Type B pancreatic cell (in vitro differentiated cells): ENCODE data around the gene PPARG. TPM values are rescaled to one million over a fixed set of nuclear protein-coding genes. Genes with fewer than 3 reads are reported as not detected.

Experiments
- DNase-seq: peaks from one replicate; pipeline ENCODE4 v3.0.0; 2021; ENCODE audit warnings: mixed read lengths; ENCODE audit not compliant: unreplicated experiment; ENCODE audit errors: extremely low spot score
- H3K27ac Mint-ChIP-seq: 2 replicates; pipeline ENCODE4 v1.8.0; 2021; ENCODE audit warnings: mild to moderate bottlenecking, mixed read lengths
- H3K27me3 Mint-ChIP-seq: 2 replicates; pipeline ENCODE4 v1.8.0; 2021; ENCODE audit warnings: mixed read lengths
- H3K36me3 Mint-ChIP-seq: 2 replicates; pipeline ENCODE4 v1.8.0; 2021; ENCODE audit warnings: mixed read lengths
- H3K4me1 Mint-ChIP-seq: one replicate; pipeline ENCODE4 v1.8.0; 2021; ENCODE audit warnings: mixed read lengths; ENCODE audit not compliant: unreplicated experiment
- H3K4me3 Mint-ChIP-seq: 2 replicates; pipeline ENCODE4 v1.8.0; 2021; ENCODE audit warnings: mild to moderate bottlenecking, mixed read lengths
- H3K9me3 Mint-ChIP-seq: 2 replicates; pipeline ENCODE4 v1.8.0; 2021; ENCODE audit warnings: mixed read lengths
- CTCF ChIP-seq: fragments of 200-600 bp; sonication (generic); conservative IDR thresholded peaks from 2 replicates; pipeline ENCODE4 v1.5.0; 2021; ENCODE audit warnings: antibody characterized with exemption, mild to moderate bottlenecking
- total RNA-seq: library from RNA; stranded (reverse); gene quantifications from 2 replicates; pipeline ENCODE4 v1.2.1, GENCODE V29; 2021; ENCODE audit warnings: low replicate concordance

PPARG gene
- total RNA-seq, 1 donor from 2014 or later, result 21.5 TPM

GRCh38 chr3:12335421-12335820, 46.6 kb downstream of the PPARG start:
- DNase-seq, result no peak
- H3K27ac Mint-ChIP-seq, result no peak overlapping the region
- H3K4me1 Mint-ChIP-seq, result no peaks in the 10 kb centered on the region
- no peak overlapping the region for H3K4me3 Mint-ChIP-seq
- no peak for TF ChIP-seq CTCF
- no peaks in the 10 kb centered on the region for H3K9me3 Mint-ChIP-seq
- H3K27me3 Mint-ChIP-seq, result no peaks in the 10 kb centered on the region
- H3K36me3 Mint-ChIP-seq, result no peaks in the 10 kb centered on the region

GRCh38 chr3:12336099-12336498, 47.2 kb downstream of the PPARG start:
- no peak for TF ChIP-seq CTCF
- no peak overlapping the region for H3K27ac Mint-ChIP-seq
- H3K36me3 Mint-ChIP-seq, result no peaks in the 10 kb centered on the region
- H3K27me3 Mint-ChIP-seq, result no peaks in the 10 kb centered on the region
- H3K4me1 Mint-ChIP-seq, result no peaks in the 10 kb centered on the region
- no peak overlapping the region for H3K4me3 Mint-ChIP-seq
- DNase-seq, result no peak
- no peaks in the 10 kb centered on the region for H3K9me3 Mint-ChIP-seq

GRCh38 chr3:12338595-12339546, 50.0 kb downstream of the PPARG start:
- no peaks in the 10 kb centered on the region for H3K27me3 Mint-ChIP-seq
- no peak for TF ChIP-seq CTCF
- no peak overlapping the region for H3K4me3 Mint-ChIP-seq
- H3K4me1 Mint-ChIP-seq, result no peaks in the 10 kb centered on the region
- H3K36me3 Mint-ChIP-seq, result no peaks in the 10 kb centered on the region
- H3K9me3 Mint-ChIP-seq, result no peaks in the 10 kb centered on the region
- H3K27ac Mint-ChIP-seq, result no peak overlapping the region
- no peak for DNase-seq

- Mint-ChIP-seq H3K4me1 (no peaks in the 10 kb centered on the region), H3K9me3 (no peaks in the 10 kb centered on the region), H3K4me3 (no peak overlapping the region), H3K36me3 (no peaks in the 10 kb centered on the region), H3K27me3 (no peaks in the 10 kb centered on the region), H3K27ac (no peak overlapping the region)
- no peak for TF ChIP-seq CTCF
- no peak for DNase-seq
Measured at GRCh38 chr3:12339701-12340480, 51.0 kb downstream of the PPARG start.

GRCh38 chr3:12340506-12340905, 51.6 kb downstream of the PPARG start:
- H3K4me3 Mint-ChIP-seq, result no peak overlapping the region
- H3K36me3 Mint-ChIP-seq, result no peaks in the 10 kb centered on the region
- H3K4me1 Mint-ChIP-seq, result no peaks in the 10 kb centered on the region
- DNase-seq, result no peak
- H3K27me3 Mint-ChIP-seq, result peaks cover 1% of the 10 kb centered on the region
- no peak overlapping the region for H3K27ac Mint-ChIP-seq
- H3K9me3 Mint-ChIP-seq, result no peaks in the 10 kb centered on the region
- no peak for TF ChIP-seq CTCF
